GM18861 (cell line): ENCODE measurements around the gene LBH.
A peak's percentile ranks its signal among the peaks of the same experiment; 100 is the strongest.

Experiments
- ATAC-seq: cut with Tn5 transposase; IDR thresholded peaks from one replicate; pipeline ENCODE4 v1.9.1; 2021; ENCODE audit not compliant: unreplicated experiment

The LBH gene

GRCh38 chr2:30231212-30231995, at the start of gene LBH:
Gene LBH, plus strand, starts transcription at chr2:30231534. Its CDS starts 205 bp downstream, at chr2:30231739.
- ATAC-seq, result peak; percentile 38

GRCh38 chr2:30184035-30184434, 47.3 kb upstream of the LBH start:
- ATAC-seq, result no peak

- no peak for ATAC-seq
Measured at GRCh38 chr2:30185178-30185577, 46.2 kb upstream of the LBH start.

GRCh38 chr2:30188292-30188691, 43.0 kb upstream of the LBH start:
- no peak for ATAC-seq

- no peak for ATAC-seq
Measured at GRCh38 chr2:30190637-30191036, 40.7 kb upstream of the LBH start.

GRCh38 chr2:30191107-30191506, 40.2 kb upstream of the LBH start:
- no peak for ATAC-seq

GRCh38 chr2:30191819-30192271, 39.5 kb upstream of the LBH start:
- ATAC-seq, result no peak

GRCh38 chr2:30192314-30192713, 39.0 kb upstream of the LBH start:
- ATAC-seq, result no peak

GRCh38 chr2:30193104-30193681, 38.1 kb upstream of the LBH start:
- ATAC-seq, result no peak

- no peak for ATAC-seq
Measured at GRCh38 chr2:30194421-30194820, 36.9 kb upstream of the LBH start.

GRCh38 chr2:30195016-30195415, 36.3 kb upstream of the LBH start:
- ATAC-seq, result no peak

GRCh38 chr2:30197570-30198192, 33.7 kb upstream of the LBH start:
- ATAC-seq, result no peak

GRCh38 chr2:30201990-30202389, 29.3 kb upstream of the LBH start:
- no peak for ATAC-seq

- ATAC-seq, result no peak
Measured at GRCh38 chr2:30203156-30203555, 28.2 kb upstream of the LBH start.

GRCh38 chr2:30204281-30204680, 27.1 kb upstream of the LBH start:
- no peak for ATAC-seq

- ATAC-seq, result no peak
Measured at GRCh38 chr2:30205456-30205855, 25.9 kb upstream of the LBH start.

GRCh38 chr2:30206461-30207430, 24.6 kb upstream of the LBH start:
- no peak for ATAC-seq

- ATAC-seq, result no peak
Measured at GRCh38 chr2:30208453-30208852, 22.9 kb upstream of the LBH start.

- no peak for ATAC-seq
Measured at GRCh38 chr2:30209227-30209626, 22.1 kb upstream of the LBH start.

GRCh38 chr2:30213326-30213725, 18.0 kb upstream of the LBH start:
- no peak for ATAC-seq

GRCh38 chr2:30213907-30214463, 17.3 kb upstream of the LBH start:
- ATAC-seq, result no peak
